GM12878 (cell line): ENCODE measurements around the gene WASF1. TPM values are rescaled to one million over a fixed set of nuclear protein-coding genes. Genes with fewer than 3 reads are reported as not detected.

Source experiments
- BHLHE40 ChIP-seq, 2 experiments: fragments of 450-650 bp in 1 of 2; IDR thresholded peaks; 2 replicates each; pipeline ENCODE4 v1.6.1; 2011 to 2017; ENCODE audit warnings: low read depth in 2 of 2, borderline replicate concordance in 1 of 2, improper control_type of control experiment in 1 of 2, low read length in 1 of 2, mild to moderate bottlenecking in 1 of 2
- ETV6 ChIP-seq, 2 experiments: fragments of 450-650 bp in 1 of 2; IDR thresholded peaks in 1 of 2; conservative IDR thresholded peaks in 1 of 2; 2 replicates each; pipeline ENCODE4 v1.6.1; 2014; ENCODE audit warnings: antibody characterized with exemption in 1 of 2, borderline replicate concordance in 1 of 2, low read depth in 1 of 2, mild to moderate bottlenecking in 1 of 2, moderate library complexity in 1 of 2
- HSF1 ChIP-seq: fragments of 150-350 bp; IDR thresholded peaks from 2 replicates; pipeline ENCODE4 v1.6.1; 2014; ENCODE audit warnings: mild to moderate bottlenecking, low read depth, low read length
- TAF1 ChIP-seq: IDR thresholded peaks from 2 replicates; pipeline ENCODE4 v1.6.1; 2011; ENCODE audit warnings: mild to moderate bottlenecking, low read depth, low read length, borderline replicate concordance
- TBL1XR1 ChIP-seq: IDR thresholded peaks from 2 replicates; pipeline ENCODE4 v1.6.1; 2012; ENCODE audit warnings: low read depth, low read length, improper control_type of control experiment
- TCF12 ChIP-seq: IDR thresholded peaks from 2 replicates; pipeline ENCODE4 v1.6.1; 2011; ENCODE audit warnings: low read depth, mild to moderate bottlenecking, low read length
- TCF3 ChIP-seq: IDR thresholded peaks from 2 replicates; pipeline ENCODE4 v1.6.1; 2012; ENCODE audit warnings: low read depth, mild to moderate bottlenecking, low read length, borderline replicate concordance; ENCODE audit not compliant: insufficient read depth
- ZBTB11 ChIP-seq: fragments of 450-650 bp; formaldehyde crosslinking; IDR thresholded peaks from 2 replicates; pipeline ENCODE4 v1.5.0; 2022; ENCODE audit warnings: mild to moderate bottlenecking, missing genetic modification characterization
- polyA plus RNA-seq, 11 experiments: library from polyadenylated mRNA; depleted of rRNA in 4 of 11; unstranded in 6 of 11; stranded (reverse) in 5 of 11; fragments of >200 nt; fragmentation: Nextera tagmentation in 4 of 11; fragmentation: Illumina TruSeq in 1 of 11; extraction: Ambion mirVana in 4 of 11; extraction: Trizol in 1 of 11; gene quantifications; 1 replicate in 1 of 11; 2 replicates in 10 of 11; pipeline versions ENCODE4 v1.2.1 to v1.2.3, GENCODE V29; 2011 to 2016; ENCODE audit warnings: inconsistent platforms in 2 of 11, missing spikeins in 2 of 11, low read depth in 1 of 11
- total RNA-seq, 4 experiments: library from RNA; depleted of rRNA in 3 of 4; stranded (reverse); fragments of >200 nt in 3 of 4; fragmentation: Illumina TruSeq in 1 of 4; extraction: Trizol in 1 of 4; gene quantifications; 2 replicates each; pipeline versions ENCODE4 v1.2.1 to v1.2.3, GENCODE V29; 2013 to 2021
- TF ChIP-seq, protein P1 (sequence below): fragments of 450-650 bp; IDR thresholded peaks from 2 replicates; pipeline ENCODE4 v1.6.1; 2017; ENCODE audit warnings: antibody characterized with exemption, mild to moderate bottlenecking, moderate library complexity
- TF ChIP-seq, protein P2 (sequence below): fragments of 450-650 bp; IDR thresholded peaks from 2 replicates; pipeline ENCODE4 v1.6.1; 2017; ENCODE audit warnings: borderline replicate concordance

The WASF1 gene
- total and polyA plus RNA-seq, 10 of the 15 experiments (the other 5 are each of a cell fraction or from before 2014, with no cell fraction given): 1.3 to 10.2 (median 4.5) TPM

DNA sequence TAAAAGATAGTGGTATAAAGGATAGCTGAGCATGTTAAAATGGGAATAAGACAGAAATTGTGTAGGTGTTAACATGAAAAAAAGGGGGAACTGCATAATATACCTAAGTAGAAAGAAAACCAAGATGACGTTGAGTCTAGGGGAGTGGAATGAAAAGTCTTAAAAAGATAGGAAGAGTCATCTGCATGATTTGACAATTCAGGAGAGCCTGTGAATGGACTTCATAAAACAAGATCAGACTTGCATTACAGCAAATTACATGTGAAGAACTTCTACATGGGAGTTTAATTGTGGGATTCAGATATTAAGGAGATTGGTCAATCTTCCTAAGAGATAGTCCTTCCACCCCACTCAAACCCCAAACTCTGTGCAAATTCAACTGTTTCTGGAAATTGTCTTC, 85.5 kb downstream of the WASF1 start (continued):
- TF ChIP-seq, protein P1, sequence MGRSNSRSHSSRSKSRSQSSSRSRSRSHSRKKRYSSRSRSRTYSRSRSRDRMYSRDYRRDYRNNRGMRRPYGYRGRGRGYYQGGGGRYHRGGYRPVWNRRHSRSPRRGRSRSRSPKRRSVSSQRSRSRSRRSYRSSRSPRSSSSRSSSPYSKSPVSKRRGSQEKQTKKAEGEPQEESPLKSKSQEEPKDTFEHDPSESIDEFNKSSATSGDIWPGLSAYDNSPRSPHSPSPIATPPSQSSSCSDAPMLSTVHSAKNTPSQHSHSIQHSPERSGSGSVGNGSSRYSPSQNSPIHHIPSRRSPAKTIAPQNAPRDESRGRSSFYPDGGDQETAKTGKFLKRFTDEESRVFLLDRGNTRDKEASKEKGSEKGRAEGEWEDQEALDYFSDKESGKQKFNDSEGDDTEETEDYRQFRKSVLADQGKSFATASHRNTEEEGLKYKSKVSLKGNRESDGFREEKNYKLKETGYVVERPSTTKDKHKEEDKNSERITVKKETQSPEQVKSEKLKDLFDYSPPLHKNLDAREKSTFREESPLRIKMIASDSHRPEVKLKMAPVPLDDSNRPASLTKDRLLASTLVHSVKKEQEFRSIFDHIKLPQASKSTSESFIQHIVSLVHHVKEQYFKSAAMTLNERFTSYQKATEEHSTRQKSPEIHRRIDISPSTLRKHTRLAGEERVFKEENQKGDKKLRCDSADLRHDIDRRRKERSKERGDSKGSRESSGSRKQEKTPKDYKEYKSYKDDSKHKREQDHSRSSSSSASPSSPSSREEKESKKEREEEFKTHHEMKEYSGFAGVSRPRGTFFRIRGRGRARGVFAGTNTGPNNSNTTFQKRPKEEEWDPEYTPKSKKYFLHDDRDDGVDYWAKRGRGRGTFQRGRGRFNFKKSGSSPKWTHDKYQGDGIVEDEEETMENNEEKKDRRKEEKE: no peak
- no peak for TF ChIP-seq TBL1XR1
- TF ChIP-seq ETV6 (conservative IDR thresholded peaks at IDR 0.05 in 1 of 2, IDR thresholded peaks at IDR 0.05 in 1 of 2; ENCODE audit: borderline replicate concordance in 1 of 2, low read depth in 1 of 2): no peak
- TF ChIP-seq, protein P2, sequence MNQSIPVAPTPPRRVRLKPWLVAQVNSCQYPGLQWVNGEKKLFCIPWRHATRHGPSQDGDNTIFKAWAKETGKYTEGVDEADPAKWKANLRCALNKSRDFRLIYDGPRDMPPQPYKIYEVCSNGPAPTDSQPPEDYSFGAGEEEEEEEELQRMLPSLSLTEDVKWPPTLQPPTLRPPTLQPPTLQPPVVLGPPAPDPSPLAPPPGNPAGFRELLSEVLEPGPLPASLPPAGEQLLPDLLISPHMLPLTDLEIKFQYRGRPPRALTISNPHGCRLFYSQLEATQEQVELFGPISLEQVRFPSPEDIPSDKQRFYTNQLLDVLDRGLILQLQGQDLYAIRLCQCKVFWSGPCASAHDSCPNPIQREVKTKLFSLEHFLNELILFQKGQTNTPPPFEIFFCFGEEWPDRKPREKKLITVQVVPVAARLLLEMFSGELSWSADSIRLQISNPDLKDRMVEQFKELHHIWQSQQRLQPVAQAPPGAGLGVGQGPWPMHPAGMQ: no peak
- no peak for TF ChIP-seq BHLHE40 (IDR thresholded peaks at IDR 0.05; ENCODE audit: borderline replicate concordance in 1 of 2, low read depth in 2 of 2, low read length in 1 of 2)
- TF ChIP-seq TCF12: no peak
- no peak for TF ChIP-seq TCF3
- TF ChIP-seq HSF1: no peak
- TF ChIP-seq TAF1: no peak
- TF ChIP-seq ZBTB11 (CRISPR knock-in tag): no peak
